ENCODE measurements around the gene ADAMTS2.

Gene ADAMTS2

GRCh38 chr5:179273441-179274145 is 71.7 kb downstream of the ADAMTS2 start:
- TF ChIP-seq, protein P1, sequence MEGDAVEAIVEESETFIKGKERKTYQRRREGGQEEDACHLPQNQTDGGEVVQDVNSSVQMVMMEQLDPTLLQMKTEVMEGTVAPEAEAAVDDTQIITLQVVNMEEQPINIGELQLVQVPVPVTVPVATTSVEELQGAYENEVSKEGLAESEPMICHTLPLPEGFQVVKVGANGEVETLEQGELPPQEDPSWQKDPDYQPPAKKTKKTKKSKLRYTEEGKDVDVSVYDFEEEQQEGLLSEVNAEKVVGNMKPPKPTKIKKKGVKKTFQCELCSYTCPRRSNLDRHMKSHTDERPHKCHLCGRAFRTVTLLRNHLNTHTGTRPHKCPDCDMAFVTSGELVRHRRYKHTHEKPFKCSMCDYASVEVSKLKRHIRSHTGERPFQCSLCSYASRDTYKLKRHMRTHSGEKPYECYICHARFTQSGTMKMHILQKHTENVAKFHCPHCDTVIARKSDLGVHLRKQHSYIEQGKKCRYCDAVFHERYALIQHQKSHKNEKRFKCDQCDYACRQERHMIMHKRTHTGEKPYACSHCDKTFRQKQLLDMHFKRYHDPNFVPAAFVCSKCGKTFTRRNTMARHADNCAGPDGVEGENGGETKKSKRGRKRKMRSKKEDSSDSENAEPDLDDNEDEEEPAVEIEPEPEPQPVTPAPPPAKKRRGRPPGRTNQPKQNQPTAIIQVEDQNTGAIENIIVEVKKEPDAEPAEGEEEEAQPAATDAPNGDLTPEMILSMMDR (IDR thresholded peaks at IDR 0.05; ENCODE audit: borderline replicate concordance, insufficient read depth, low read depth, low read length) = no peak

GRCh38 chr5:179273073-179273435 is 72.2 kb downstream of the ADAMTS2 start:
- TF ChIP-seq, protein P1 (IDR thresholded peaks at IDR 0.05; ENCODE audit: borderline replicate concordance, insufficient read depth, low read depth, low read length) = no peak
- H3K4me3 ChIP-seq (ENCODE audit: low read depth, low read length) = no peak overlapping the region

More at GRCh38 chr5:179273441-179274145, 71.7 kb downstream of the ADAMTS2 start:
- no peak overlapping the region for H3K4me3 ChIP-seq (ENCODE audit: low read depth, low read length)

GRCh38 chr5:179272326-179273072 is 72.8 kb downstream of the ADAMTS2 start:
- no peak overlapping the region for H3K4me3 ChIP-seq (ENCODE audit: low read depth, low read length)
- TF ChIP-seq, protein P1 (IDR thresholded peaks at IDR 0.05; ENCODE audit: borderline replicate concordance, insufficient read depth, low read depth, low read length) = no peak

DNA sequence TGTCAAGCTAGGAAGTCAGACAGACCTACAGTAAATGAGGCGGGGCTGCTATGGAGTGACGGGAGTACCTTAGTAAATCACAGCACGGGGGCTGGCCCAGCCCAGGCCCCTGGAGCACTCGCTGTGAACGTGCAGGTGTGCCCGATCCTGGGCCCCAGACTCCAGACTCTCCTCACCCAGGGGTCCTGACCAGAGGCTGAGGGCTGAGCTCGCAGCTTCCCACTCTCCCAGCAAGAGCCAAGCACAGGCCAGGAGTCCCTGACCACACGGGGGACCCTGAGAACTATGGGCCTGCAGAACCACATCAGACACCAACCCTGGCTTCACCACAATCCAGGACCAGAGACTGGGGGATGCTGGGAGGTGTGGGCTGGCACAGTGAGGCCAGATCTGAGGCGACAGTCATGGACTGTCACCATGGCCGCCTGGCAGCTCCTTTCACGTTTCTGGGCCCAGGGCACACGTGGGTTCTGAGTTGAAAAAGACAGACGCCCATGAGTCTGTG is 73.4 kb downstream of the ADAMTS2 start:
- TF ChIP-seq, protein P1 (IDR thresholded peaks at IDR 0.05; ENCODE audit: borderline replicate concordance, insufficient read depth, low read depth, low read length) = no peak

GRCh38 chr5:179271428-179271734 is 73.9 kb downstream of the ADAMTS2 start:
- TF ChIP-seq, protein P1 (IDR thresholded peaks at IDR 0.05; ENCODE audit: borderline replicate concordance, insufficient read depth, low read depth, low read length) = no peak

More for the DNA sequence above, 73.4 kb downstream of the ADAMTS2 start:
- H3K4me3 ChIP-seq (ENCODE audit: low read depth, low read length) = no peak overlapping the region

GRCh38 chr5:179270581-179271427 is 74.5 kb downstream of the ADAMTS2 start:
- TF ChIP-seq, protein P1 (IDR thresholded peaks at IDR 0.05; ENCODE audit: borderline replicate concordance, insufficient read depth, low read depth, low read length) = no peak
- no peak overlapping the region for H3K4me3 ChIP-seq (ENCODE audit: low read depth, low read length)

More at GRCh38 chr5:179271428-179271734, 73.9 kb downstream of the ADAMTS2 start:
- no peak overlapping the region for H3K4me3 ChIP-seq (ENCODE audit: low read depth, low read length)
